Measurements from ENCODE around the gene EEA1. TPM values are rescaled to one million over a fixed set of nuclear protein-coding genes. Genes with fewer than 3 reads are reported as not detected.

Gene EEA1
- total RNA-seq, 2 experiments from 2014 or later: 3.0 to 11.9 TPM

GRCh38 chr12:92860521-92860920 lies 68.6 kb downstream of the EEA1 start:
- POLR2A ChIA-PET: interaction anchor here (1.3 to 1.9 kb wide), 4 partner anchors 8 to 49 kb away, joined by 3 to 9 read pairs (median 6); no protein-coding TSS in a partner anchor
- peaks cover 15% of the 10 kb centered on the region for H3K36me3 ChIP-seq (ENCODE audit: insufficient read depth, low read length)
- BruUV-seq (replicated peaks): no TSS peak
- H3K9me3 ChIP-seq (ENCODE audit: low read length): no peaks in the 10 kb centered on the region
- no peaks in the 10 kb centered on the region for H3K79me2 ChIP-seq (ENCODE audit: insufficient read depth, low read depth, low read length)
- H3K4me1 ChIP-seq (ENCODE audit: insufficient read depth, low read length, poor library complexity, severe bottlenecking): no peaks in the 10 kb centered on the region
- no peak overlapping the region for H3K27ac ChIP-seq (ENCODE audit: low read depth, low read length, poor library complexity, severe bottlenecking)
- no peaks in the 10 kb centered on the region for H3K9me2 ChIP-seq (ENCODE audit: insufficient read depth, low read length)
- no peak for DNase-seq (ENCODE audit: low spot score)
- intact Hi-C loops (cut with micrococcal nuclease; ENCODE audit: unreplicated experiment): no loop called here
- no peak for TF ChIP-seq CTCF (conservative IDR thresholded peaks at IDR 0.05; ENCODE audit: low read length)
- no peak for TF ChIP-seq EZH2phosphoT487 (IDR thresholded peaks at IDR 0.05; ENCODE audit: borderline replicate concordance, low read depth, low read length)
- CTCF ChIA-PET (ENCODE audit: unreplicated experiment): no interaction called here
- H4K20me1 ChIP-seq (ENCODE audit: insufficient read depth, low read length): no peaks in the 10 kb centered on the region
- no peak overlapping the region for H2AFZ ChIP-seq (ENCODE audit: low read length)
- no peak overlapping the region for H3K4me2 ChIP-seq (ENCODE audit: low read length)
- no peak overlapping the region for H3K4me3 ChIP-seq (ENCODE audit: low read depth, low read length, poor library complexity, severe bottlenecking)

GRCh38 chr12:92859650-92860386 lies 69.3 kb downstream of the EEA1 start:
- CTCF ChIA-PET (ENCODE audit: unreplicated experiment): no interaction called here
- intact Hi-C loops (cut with micrococcal nuclease; ENCODE audit: unreplicated experiment): no loop called here

More at GRCh38 chr12:92859650-92860386, 69.3 kb downstream of the EEA1 start:
- Histone ChIP-seq H3K36me3 (ENCODE audit: insufficient read depth, low read length) (peaks cover 15% of the 10 kb centered on the region), H4K20me1 (ENCODE audit: insufficient read depth, low read length) (no peaks in the 10 kb centered on the region), H3K79me2 (ENCODE audit: insufficient read depth, low read depth, low read length) (no peaks in the 10 kb centered on the region), H3K9me2 (ENCODE audit: insufficient read depth, low read length) (no peaks in the 10 kb centered on the region), H3K27ac (ENCODE audit: low read depth, low read length, poor library complexity, severe bottlenecking) (no peak overlapping the region), H3K9me3 (ENCODE audit: low read length) (no peaks in the 10 kb centered on the region), H3K4me2 (ENCODE audit: low read length) (no peak overlapping the region), H3K4me1 (ENCODE audit: insufficient read depth, low read length, poor library complexity, severe bottlenecking) (no peaks in the 10 kb centered on the region), H3K4me3 (ENCODE audit: low read depth, low read length, poor library complexity, severe bottlenecking) (no peak overlapping the region), H2AFZ (ENCODE audit: low read length) (no peak overlapping the region)
- BruUV-seq (replicated peaks): no TSS peak
- no peak for DNase-seq (ENCODE audit: low spot score)
- TF ChIP-seq EZH2phosphoT487 (IDR thresholded peaks at IDR 0.05; ENCODE audit: borderline replicate concordance, low read depth, low read length) (no peak), CTCF (conservative IDR thresholded peaks at IDR 0.05; ENCODE audit: low read length) (no peak)
- POLR2A ChIA-PET: interaction anchor here (0.6 to 1.9 kb wide), 7 partner anchors 9 to 48 kb away, joined by 3 to 9 read pairs (median 4); no protein-coding TSS in a partner anchor
